ENCODE results near the gene TSSK6. TPM values are rescaled to one million over a fixed set of nuclear protein-coding genes. Genes with fewer than 3 reads are reported as not detected.

TSSK6 gene
- total RNA-seq, 1 donor from 2014 or later: 6.4 TPM

DNA sequence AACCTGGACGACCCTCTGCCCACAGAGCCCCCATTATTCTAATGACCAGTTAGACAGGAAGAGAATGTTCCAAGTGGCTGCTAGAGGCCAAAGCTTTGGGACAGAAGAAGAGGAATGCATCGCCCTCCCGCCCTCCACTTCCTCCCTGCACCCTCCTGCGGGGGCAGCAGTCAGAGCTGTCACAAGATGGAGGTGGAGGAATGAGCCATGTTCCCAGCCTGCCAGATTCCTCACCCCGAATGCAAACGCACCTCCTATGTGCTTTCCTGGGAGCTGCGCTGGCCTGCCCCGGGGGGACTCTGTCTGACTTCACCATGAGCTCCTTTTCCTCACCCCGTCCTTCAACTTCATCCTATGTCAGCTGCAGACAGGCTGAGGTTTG is 15.1 kb upstream of the TSSK6 start:
- no peak for TF ChIP-seq CTCF (IDR thresholded peaks at IDR 0.05; ENCODE audit: insufficient read depth, low read length, poor library complexity, severe bottlenecking)
- H3K27me3 ChIP-seq (ENCODE audit: control insufficient read depth, insufficient read depth, low read length): peaks cover 5% of the 10 kb centered on the region
- DNase-seq (ENCODE audit: low read depth): no peak
- H3K36me3 ChIP-seq (ENCODE audit: control insufficient read depth, insufficient read depth, low read length): no peaks in the 10 kb centered on the region
- no peak overlapping the region for H3K4me3 ChIP-seq (ENCODE audit: low read depth, low read length)

GRCh38 chr19:19529783-19530422 is 14.6 kb upstream of the TSSK6 start:
- Histone ChIP-seq H3K27me3 (ENCODE audit: control insufficient read depth, insufficient read depth, low read length) (peaks cover 5% of the 10 kb centered on the region), H3K4me3 (ENCODE audit: low read depth, low read length) (no peak overlapping the region), H3K36me3 (ENCODE audit: control insufficient read depth, insufficient read depth, low read length) (no peaks in the 10 kb centered on the region)
- DNase-seq (ENCODE audit: low read depth): no peak
- TF ChIP-seq CTCF (IDR thresholded peaks at IDR 0.05; ENCODE audit: insufficient read depth, low read length, poor library complexity, severe bottlenecking): no peak

GRCh38 chr19:19528721-19529490 is 13.6 kb upstream of the TSSK6 start, which contains the start of gene YJEFN3:
Gene YJEFN3 (plus strand): TSS chr19:19528911. CDS start chr19:19528933, 22 bp downstream.
- Histone ChIP-seq H3K36me3 (ENCODE audit: control insufficient read depth, insufficient read depth, low read length) (no peaks in the 10 kb centered on the region), H3K27me3 (ENCODE audit: control insufficient read depth, insufficient read depth, low read length) (no peaks in the 10 kb centered on the region), H3K4me3 (ENCODE audit: low read depth, low read length) (no peak within 1 kb of the TSS)
- no peak for DNase-seq (ENCODE audit: low read depth)
- no peak for TF ChIP-seq CTCF (IDR thresholded peaks at IDR 0.05; ENCODE audit: insufficient read depth, low read length, poor library complexity, severe bottlenecking)

GRCh38 chr19:19527674-19528625 is 12.6 kb upstream of the TSSK6 start:
- H3K36me3 ChIP-seq (ENCODE audit: control insufficient read depth, insufficient read depth, low read length): no peaks in the 10 kb centered on the region
- no peak for TF ChIP-seq CTCF (IDR thresholded peaks at IDR 0.05; ENCODE audit: insufficient read depth, low read length, poor library complexity, severe bottlenecking)
- H3K27me3 ChIP-seq (ENCODE audit: control insufficient read depth, insufficient read depth, low read length): no peaks in the 10 kb centered on the region
- DNase-seq (ENCODE audit: low read depth): no peak
- H3K4me3 ChIP-seq (ENCODE audit: low read depth, low read length): no peak overlapping the region

DNA sequence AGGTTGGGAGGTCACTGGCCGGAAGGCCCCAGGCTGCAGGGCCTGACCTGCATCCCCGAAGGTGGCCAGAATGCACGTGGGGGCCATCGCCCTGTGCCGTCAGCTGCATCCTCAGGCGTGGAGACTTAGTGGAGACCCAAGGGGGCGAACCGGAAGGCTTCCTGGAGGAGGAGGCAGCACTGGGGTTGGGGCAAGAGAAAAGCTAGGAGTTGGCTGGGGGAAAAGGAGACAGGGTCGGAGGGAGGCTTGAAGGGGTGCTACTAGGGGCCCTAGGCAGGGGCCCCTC is 12.0 kb upstream of the TSSK6 start:
- Histone ChIP-seq H3K4me3 (ENCODE audit: low read depth, low read length) (no peak overlapping the region), H3K36me3 (ENCODE audit: control insufficient read depth, insufficient read depth, low read length) (no peaks in the 10 kb centered on the region), H3K27me3 (ENCODE audit: control insufficient read depth, insufficient read depth, low read length) (no peaks in the 10 kb centered on the region)
- DNase-seq (ENCODE audit: low read depth): no peak
- no peak for TF ChIP-seq CTCF (IDR thresholded peaks at IDR 0.05; ENCODE audit: insufficient read depth, low read length, poor library complexity, severe bottlenecking)

Data from kidney epithelial cell (primary cell).